ENCODE data around the gene BMAL1.
"Not testable (repeated sequence)": the region's sequence is repeated elsewhere in the genome, so short reads cannot be mapped to it uniquely, and the experiment has no call there.

Gene BMAL1

DNA sequence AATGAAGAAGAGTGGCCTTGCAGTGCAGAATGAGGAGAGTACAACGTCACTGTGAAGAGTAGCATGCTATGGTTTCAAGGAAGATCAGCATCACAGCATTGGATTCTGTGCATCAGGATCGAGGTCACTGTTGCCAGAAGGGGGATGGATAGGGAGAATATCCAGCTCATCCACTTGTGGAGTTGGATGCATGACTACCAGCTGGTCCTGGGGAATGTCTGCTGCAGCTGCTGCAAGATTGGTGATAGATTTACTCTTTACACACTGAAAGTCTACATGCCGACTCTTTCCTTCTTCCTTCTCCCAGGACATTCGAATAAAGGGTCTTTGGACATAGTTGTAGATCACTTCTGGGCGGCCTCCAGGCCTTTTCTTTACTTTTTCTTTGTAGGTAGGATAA, 111.2 kb downstream of the BMAL1 start:
- DNase-seq = no peak

DNA sequence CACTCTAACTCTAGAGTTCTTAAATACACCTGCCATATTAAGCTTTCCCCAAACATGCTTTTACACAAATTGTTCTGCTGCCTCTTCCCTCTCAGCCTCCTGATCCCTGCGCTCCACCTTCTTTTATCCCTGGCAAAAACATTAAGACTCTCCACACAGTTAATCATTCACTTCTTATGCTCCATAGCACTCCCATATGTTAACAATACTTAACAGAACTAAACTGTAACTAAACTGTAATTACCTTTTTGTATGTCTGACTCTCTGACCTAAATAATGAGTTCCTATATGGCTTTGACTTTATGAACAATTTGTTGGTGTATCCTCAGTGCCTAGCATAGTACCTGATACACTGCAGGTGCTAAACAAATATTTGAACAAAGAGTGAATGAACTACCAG, 113.6 kb downstream of the BMAL1 start:
- no peak for DNase-seq

DNA sequence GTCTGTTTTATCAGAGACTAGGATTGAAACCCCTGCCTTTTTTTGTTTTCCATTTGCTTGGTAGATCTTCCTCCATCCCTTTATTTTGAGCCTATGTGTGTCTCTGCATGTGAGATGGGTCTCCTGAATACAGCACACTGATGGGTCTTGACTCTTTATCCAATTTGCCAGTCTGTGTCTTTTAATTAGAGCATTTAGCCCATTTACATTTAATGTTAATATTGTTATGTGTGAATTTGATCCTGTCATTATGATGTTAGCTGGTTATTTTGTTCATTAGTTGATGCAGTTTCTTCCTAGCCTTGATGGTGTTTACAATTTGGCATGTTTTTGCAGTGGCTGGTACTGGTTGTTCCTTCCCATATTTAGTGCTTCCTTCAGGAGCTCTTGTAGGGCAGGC, 120.7 kb downstream of the BMAL1 start:
- not testable (repeated sequence) for DNase-seq

DNA sequence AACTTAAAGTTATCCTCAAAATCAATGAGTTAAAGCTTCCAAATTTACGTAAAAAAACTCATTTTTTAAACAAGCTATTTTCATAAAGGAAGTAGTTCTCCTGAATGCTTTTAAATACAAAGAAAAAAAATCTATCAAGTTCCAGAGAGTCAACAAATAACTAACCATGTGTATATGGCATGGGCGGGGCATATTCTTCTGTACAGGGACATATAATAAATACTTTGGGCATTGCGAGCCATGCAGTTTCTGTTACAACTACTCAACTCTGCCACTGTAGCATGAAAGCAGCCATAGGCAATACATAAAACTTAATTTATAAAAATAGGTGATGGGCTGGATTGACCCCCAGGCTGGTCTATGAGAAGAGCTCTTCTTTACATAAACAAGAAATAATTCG, 127.6 kb downstream of the BMAL1 start:
- DNase-seq = no peak

DNA sequence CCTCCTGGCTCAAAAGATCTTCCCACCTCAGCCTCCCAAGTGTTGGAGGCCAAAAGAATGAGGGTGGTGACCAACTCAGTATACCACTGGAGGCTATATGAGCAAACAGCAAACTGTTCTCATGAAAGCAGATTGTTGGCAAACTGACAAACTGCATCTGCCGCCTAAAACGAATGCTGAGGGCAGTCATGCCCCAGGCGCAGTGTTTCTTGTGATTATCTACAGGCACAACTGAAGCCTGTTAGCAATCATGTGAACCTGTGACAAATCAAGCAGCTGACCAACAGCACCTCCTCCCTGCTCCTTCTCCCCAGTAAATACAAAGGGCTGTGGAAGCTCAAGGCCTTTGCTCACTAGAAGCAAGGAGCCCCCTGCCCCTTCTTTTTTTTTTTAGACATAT, 137.6 kb downstream of the BMAL1 start:
- no peak for DNase-seq

DNA sequence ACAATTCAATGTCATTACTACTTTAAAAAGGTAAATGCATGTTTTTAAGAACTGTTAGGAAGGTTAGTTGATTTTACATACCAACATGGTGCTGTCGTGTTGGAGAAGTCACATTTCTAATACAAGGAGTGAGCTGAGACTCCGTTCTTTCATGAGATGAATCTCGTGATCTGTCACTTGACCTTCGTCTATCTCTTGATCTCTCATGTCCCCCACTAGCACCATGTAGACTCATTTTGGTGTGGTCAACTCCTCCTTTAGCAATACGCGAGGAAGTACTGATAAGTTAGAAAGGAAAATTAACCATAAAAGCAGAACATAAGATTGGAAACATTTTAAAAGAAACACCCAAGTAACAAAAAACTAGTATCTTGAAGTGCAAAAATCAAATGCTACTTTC, 144.0 kb downstream of the BMAL1 start:
- DNase-seq = no peak

DNA sequence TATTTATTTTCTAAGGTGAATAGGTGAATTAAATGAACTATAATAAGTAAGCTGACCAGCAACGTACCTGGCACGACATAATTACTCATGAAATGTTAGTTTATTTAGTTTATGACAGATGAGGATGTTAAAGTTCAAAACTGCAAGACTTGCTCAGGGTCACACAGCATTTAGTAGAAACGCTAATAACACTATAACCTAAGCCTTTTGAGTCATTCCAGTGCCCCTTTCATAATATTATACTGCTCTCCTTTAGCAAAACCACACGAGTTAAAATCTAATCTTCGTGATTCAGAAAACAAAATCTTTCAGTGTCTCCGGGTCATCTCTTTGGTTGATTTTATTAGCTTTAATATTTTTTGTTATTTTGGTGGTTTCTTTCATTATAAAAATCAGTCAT, 145.8 kb downstream of the BMAL1 start:
- DNase-seq = no peak

DNA sequence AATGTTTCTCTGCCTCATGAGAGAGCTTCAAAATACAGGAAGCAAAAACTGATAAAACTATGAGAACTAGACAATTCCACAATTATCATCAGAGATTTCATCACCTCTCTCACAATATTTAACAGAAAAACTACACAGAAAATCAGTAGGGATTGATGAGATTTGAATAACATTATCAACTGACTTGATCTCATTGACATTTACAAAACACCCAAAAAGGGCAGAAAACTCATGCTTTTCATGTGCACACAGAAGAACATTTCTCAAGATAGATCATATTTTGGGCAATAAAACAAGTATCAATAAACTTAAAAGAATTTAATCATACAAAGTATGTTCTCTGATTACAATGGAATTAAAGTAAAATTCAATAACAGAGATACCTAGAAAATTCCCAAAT, 149.8 kb downstream of the BMAL1 start:
- DNase-seq = no peak

DNA sequence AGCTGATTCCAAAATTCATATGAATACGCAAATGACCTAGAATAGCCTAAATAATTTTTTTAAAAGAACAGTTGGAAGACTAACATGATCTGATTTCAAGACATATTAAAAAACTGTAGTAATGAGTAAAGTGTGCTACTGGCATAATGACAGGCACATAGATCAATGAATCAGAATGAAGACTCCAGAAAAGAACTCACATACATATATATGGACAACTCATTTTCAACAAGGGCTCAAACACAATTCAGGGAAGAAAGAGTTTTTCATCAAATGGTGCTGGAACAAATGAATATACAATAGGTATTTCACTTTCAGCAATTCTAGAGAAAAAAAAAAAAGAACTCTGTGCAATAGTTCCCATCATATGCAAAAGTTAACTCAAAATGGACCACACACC, 151.7 kb downstream of the BMAL1 start:
- DNase-seq = no peak

DNA sequence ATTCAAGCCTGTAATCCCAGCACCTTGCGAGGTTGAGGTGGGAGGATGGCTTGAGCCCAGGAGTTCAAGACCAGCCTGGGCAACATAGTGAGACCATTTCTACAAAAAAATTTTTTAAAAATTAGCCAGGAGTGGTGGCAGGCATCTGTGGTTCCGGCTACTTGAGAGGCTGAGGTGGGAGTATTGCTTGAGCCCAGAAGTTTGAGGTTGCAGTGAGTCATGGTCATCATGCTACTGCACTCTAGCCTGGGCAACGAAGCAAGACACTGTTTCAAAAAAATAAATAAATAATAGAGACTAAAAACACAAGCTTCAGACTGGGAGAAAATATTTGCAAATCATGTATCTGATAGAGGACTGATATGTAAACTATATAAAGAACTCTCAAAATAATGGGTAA, 152.2 kb downstream of the BMAL1 start:
- DNase-seq = no peak

DNA sequence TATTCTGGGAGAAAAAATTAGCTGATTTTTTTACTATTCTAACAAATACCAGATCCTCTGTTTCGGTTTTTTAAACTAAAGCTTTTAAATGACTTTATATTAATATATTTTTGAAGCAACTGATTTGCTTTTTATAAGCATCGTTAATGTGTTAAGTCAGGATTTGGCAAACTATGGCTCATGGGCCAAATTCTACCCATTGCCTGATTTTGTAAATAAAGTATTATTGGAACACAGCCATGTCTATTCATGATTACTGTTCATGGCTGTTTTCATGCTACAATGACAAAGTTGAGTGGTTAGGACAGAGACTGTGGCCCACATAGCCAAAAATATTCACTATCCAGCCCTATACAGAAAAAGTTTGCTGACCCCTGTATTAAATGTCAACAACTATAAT, 155.8 kb downstream of the BMAL1 start:
- no peak for DNase-seq

DNA sequence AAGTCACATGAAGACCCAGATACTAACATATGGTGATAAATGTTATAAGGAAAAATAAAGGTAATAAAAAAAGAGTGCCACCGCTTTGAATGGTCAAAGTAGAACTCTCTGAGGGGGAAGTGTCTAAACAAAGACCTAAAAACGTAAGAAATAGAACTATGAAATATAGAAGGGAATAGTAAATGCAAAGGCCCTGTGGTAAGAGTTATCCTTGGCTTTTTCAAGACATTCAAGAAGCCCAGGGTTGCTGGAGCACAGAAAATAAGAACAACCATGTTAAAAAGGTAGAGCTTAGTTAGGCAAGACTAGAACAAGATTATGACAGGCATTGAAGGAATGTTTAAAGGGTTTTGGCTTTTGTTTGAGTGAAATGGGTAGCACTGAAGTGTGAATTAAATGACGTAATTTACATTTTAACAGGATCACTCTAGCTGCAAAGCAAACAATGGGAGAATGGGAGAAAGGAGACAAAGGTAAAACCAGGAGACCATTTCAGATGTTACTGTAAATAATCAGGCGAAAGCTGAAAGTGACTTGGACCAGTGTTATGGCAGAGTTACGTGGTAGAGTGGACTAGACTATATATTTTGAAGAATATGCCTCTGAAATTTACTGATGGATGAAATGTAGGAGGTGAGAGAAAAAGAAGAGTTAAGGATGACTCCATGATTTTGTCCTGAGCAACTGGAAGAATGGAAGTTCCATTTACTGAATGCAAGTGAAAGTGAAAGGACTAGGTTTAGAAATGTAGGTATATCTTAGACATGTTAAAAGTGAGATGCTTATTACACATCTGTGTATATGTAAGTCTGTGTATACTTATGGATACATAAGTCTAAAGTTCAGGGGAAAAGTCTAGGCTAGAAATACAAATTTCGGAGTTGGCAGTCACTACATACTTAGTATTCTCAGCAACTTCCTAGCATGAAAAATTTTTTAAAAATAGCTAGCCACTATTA, 156.9 kb downstream of the BMAL1 start:
- no peak for DNase-seq

DNA sequence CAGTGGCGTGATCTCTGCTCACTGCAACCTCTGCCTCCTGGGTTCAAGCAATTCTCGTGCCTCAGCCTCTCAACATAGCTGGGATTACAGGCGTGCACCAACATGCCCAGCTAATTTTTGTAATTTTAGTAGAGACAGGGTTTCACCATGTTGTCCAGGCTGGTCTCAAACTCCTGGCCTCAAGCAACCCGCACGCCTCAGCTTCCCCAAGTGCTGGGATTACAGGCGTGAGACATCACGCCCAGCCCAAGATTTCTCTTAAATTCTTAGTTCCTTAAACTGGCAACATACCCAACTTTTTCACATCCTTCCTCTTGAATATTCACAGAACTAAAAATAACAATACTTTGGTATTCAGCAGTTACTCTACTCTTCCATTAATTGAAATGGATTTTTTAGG, 159.2 kb downstream of the BMAL1 start:
- DNase-seq = not testable (repeated sequence)
